T-helper 1 cell treated with Interleukin-12 subunit alpha and Interleukin-12 subunit beta and Interleukin-4 antibody, amounts not matched to agents 30 μg/mL and 1 μg/mL, for 36 hours (primary cell): ENCODE results near the gene TTC29.

ENCODE experiments used
- H3K27ac Mint-ChIP-seq: one replicate; pipeline ENCODE4 v1.8.0; 2021; ENCODE audit warnings: mild to moderate bottlenecking, mixed read lengths
- H3K27me3 Mint-ChIP-seq: one replicate; pipeline ENCODE4 v1.8.0; 2021; ENCODE audit warnings: low read depth, mixed read lengths
- H3K36me3 Mint-ChIP-seq: one replicate; pipeline ENCODE4 v1.8.0; 2021; ENCODE audit warnings: low read depth, mixed read lengths
- H3K4me1 Mint-ChIP-seq: one replicate; pipeline ENCODE4 v1.8.0; 2021; ENCODE audit warnings: low read depth, mixed read lengths
- H3K4me3 Mint-ChIP-seq: one replicate; pipeline ENCODE4 v1.8.0; 2021; ENCODE audit warnings: mild to moderate bottlenecking, moderate library complexity, mixed read lengths
- H3K9me3 Mint-ChIP-seq: one replicate; pipeline ENCODE4 v1.8.0; 2021; ENCODE audit warnings: mixed read lengths

Gene TTC29

DNA sequence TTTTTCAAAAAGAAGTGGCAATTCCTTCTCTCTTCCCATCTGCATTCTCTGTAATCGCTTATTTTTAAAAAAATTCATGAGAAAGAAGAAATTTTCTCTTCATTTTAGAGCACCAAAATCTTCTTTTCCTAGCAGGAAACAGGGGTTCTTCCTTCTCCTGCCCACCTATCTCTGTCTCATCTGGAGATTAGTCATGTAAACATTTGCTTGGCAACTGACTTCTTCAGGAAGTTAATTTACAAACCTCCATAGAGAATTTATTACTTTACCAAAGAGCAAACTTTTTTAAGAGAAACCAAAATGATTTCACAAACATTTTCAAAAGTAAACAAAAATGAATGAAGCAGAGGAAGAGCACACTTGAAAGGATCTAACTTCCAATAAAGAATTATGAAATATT lies 13.5 kb downstream of the TTC29 start:
- no peaks in the 10 kb centered on the region for H3K36me3 Mint-ChIP-seq
- no peak overlapping the region for H3K27ac Mint-ChIP-seq
- H3K27me3 Mint-ChIP-seq, result peaks cover 4% of the 10 kb centered on the region
- no peaks in the 10 kb centered on the region for H3K9me3 Mint-ChIP-seq
- H3K4me3 Mint-ChIP-seq, result no peak overlapping the region
- no peaks in the 10 kb centered on the region for H3K4me1 Mint-ChIP-seq

- no peaks in the 10 kb centered on the region for H3K9me3 Mint-ChIP-seq
- no peak overlapping the region for H3K27ac Mint-ChIP-seq
- H3K27me3 Mint-ChIP-seq, result peaks cover 10% of the 10 kb centered on the region
- H3K4me3 Mint-ChIP-seq, result no peak overlapping the region
- H3K4me1 Mint-ChIP-seq, result no peaks in the 10 kb centered on the region
- no peaks in the 10 kb centered on the region for H3K36me3 Mint-ChIP-seq
Observed at GRCh38 chr4:146930673-146931072, 15.0 kb downstream of the TTC29 start.

DNA sequence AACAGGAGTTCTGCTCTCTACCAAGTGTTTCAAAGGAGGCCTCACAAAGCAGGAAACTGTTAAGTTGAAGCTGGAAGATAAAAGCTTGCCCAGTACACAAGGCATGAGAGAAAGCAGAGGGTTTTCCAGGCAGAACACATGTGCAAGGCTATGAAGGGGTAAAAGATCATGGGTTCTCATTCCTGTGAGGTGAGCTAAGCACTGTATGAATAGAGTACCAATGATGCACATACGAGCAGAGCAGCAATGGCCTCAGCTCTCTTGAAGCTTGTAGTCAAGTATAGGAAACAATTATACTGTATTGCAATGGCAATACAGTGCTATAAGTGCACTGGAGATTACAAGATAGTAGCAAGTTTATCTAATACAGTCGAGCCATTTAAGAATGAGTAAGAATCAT lies 18.0 kb downstream of the TTC29 start:
- peaks cover 18% of the 10 kb centered on the region for H3K27me3 Mint-ChIP-seq
- H3K36me3 Mint-ChIP-seq, result no peaks in the 10 kb centered on the region
- H3K4me3 Mint-ChIP-seq, result no peak overlapping the region
- no peaks in the 10 kb centered on the region for H3K9me3 Mint-ChIP-seq
- no peaks in the 10 kb centered on the region for H3K4me1 Mint-ChIP-seq
- H3K27ac Mint-ChIP-seq, result no peak overlapping the region

GRCh38 chr4:146916479-146917076 lies 29.1 kb downstream of the TTC29 start:
- Mint-ChIP-seq H3K9me3 (no peaks in the 10 kb centered on the region), H3K27me3 (peaks cover 11% of the 10 kb centered on the region), H3K4me1 (no peaks in the 10 kb centered on the region), H3K4me3 (no peak overlapping the region), H3K36me3 (no peaks in the 10 kb centered on the region), H3K27ac (no peak overlapping the region)

DNA sequence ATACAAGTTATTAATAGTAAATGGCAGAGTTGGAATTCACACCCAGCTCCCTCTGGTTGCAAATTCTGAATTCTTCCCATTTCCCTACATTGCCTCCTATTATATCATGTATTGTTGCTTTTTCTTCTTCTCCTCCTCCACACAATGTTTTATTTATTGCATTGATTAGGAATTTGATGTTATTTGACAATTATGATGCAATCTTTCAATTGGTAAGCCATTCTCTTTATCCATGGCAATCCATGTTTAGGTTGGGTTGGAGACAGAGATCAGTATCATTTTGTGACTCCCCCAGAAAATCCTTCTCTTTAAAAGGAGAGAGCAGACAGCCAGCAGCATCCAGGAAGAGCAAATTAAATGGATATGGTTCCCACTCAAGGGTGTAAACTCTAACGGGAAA lies 30.5 kb downstream of the TTC29 start:
- no peaks in the 10 kb centered on the region for H3K9me3 Mint-ChIP-seq
- no peak overlapping the region for H3K4me3 Mint-ChIP-seq
- no peaks in the 10 kb centered on the region for H3K36me3 Mint-ChIP-seq
- no peak overlapping the region for H3K27ac Mint-ChIP-seq
- H3K27me3 Mint-ChIP-seq, result peaks cover 11% of the 10 kb centered on the region
- H3K4me1 Mint-ChIP-seq, result no peaks in the 10 kb centered on the region

DNA sequence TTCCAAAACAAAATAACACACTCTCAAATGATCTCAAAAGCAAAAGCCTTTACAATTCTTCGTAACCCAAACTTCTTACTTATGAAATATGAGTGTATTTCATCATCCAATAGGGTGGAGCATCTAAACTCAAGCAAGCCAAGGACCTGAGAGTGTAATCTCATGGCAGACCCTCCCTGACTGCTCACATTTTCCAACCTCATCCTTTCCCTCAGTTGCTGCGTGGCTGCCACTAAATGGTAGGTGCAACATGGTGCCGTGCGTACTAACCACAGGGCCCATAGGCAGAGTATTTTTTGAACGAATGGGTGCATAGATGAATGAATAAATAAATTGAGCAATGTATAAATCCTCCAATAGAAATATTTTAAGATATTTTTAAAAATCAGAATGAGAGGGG lies 45.4 kb downstream of the TTC29 start:
- H3K36me3 Mint-ChIP-seq, result no peaks in the 10 kb centered on the region
- no peak overlapping the region for H3K4me3 Mint-ChIP-seq
- no peaks in the 10 kb centered on the region for H3K4me1 Mint-ChIP-seq
- H3K27ac Mint-ChIP-seq, result no peak overlapping the region
- no peaks in the 10 kb centered on the region for H3K27me3 Mint-ChIP-seq
- no peaks in the 10 kb centered on the region for H3K9me3 Mint-ChIP-seq

DNA sequence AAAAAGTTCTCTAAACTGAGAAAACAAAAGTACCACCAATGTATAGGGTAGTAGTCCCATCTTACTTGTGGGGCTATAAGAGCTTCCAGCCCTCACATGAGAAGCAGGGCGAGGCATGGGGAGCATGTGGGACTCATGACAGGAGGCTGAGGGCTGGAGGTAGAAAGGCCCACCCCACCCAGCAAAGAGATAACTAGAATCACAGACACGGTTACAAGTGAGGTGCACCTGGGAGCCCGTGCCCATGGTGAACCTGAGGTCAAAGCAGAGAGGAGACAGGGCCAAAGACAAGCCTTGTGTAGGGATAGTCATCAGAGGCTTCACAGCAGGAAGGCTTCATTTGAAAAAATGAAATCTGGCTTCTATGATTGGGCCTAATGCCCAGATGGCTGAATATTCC lies 55.4 kb downstream of the TTC29 start:
- H3K36me3 Mint-ChIP-seq, result no peaks in the 10 kb centered on the region
- no peaks in the 10 kb centered on the region for H3K9me3 Mint-ChIP-seq
- no peak overlapping the region for H3K4me3 Mint-ChIP-seq
- no peaks in the 10 kb centered on the region for H3K4me1 Mint-ChIP-seq
- no peak overlapping the region for H3K27ac Mint-ChIP-seq
- H3K27me3 Mint-ChIP-seq, result no peaks in the 10 kb centered on the region

- no peak overlapping the region for H3K27ac Mint-ChIP-seq
- H3K4me1 Mint-ChIP-seq, result no peaks in the 10 kb centered on the region
- H3K36me3 Mint-ChIP-seq, result no peaks in the 10 kb centered on the region
- no peaks in the 10 kb centered on the region for H3K27me3 Mint-ChIP-seq
- H3K9me3 Mint-ChIP-seq, result no peaks in the 10 kb centered on the region
- H3K4me3 Mint-ChIP-seq, result no peak overlapping the region
Observed at GRCh38 chr4:146883070-146883469, 62.6 kb downstream of the TTC29 start.

GRCh38 chr4:146857298-146857697 lies 88.4 kb downstream of the TTC29 start:
- Mint-ChIP-seq H3K36me3 (no peaks in the 10 kb centered on the region), H3K4me1 (no peaks in the 10 kb centered on the region), H3K9me3 (no peaks in the 10 kb centered on the region), H3K27me3 (peaks cover 3% of the 10 kb centered on the region), H3K4me3 (no peak overlapping the region), H3K27ac (no peak overlapping the region)

DNA sequence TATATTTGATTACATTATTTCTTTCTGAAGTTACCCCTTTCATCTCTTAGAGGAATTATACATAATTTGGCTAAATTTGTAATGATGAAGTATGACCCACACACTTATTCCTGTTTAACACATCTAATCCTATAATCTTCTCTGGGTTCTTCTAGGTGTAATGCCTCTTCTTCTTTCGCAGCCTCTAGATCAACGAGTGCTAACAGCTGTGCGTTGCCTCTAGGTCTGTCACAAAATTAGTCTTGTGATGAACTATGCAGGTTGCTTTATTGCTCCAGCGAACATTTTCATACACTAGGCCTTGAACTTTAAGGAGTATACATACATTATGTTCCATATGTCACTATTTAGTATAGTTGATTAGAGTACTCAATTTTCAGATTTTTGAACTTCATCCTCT lies 89.9 kb downstream of the TTC29 start:
- peaks cover 3% of the 10 kb centered on the region for H3K27me3 Mint-ChIP-seq
- H3K36me3 Mint-ChIP-seq, result no peaks in the 10 kb centered on the region
- H3K27ac Mint-ChIP-seq, result no peak overlapping the region
- H3K9me3 Mint-ChIP-seq, result no peaks in the 10 kb centered on the region
- H3K4me3 Mint-ChIP-seq, result no peak overlapping the region
- H3K4me1 Mint-ChIP-seq, result no peaks in the 10 kb centered on the region

- Mint-ChIP-seq H3K36me3 (no peaks in the 10 kb centered on the region), H3K4me1 (no peaks in the 10 kb centered on the region), H3K9me3 (no peaks in the 10 kb centered on the region), H3K27ac (no peak overlapping the region), H3K4me3 (no peak overlapping the region), H3K27me3 (peaks cover 3% of the 10 kb centered on the region)
Observed at GRCh38 chr4:146852360-146852759, 93.3 kb downstream of the TTC29 start.

DNA sequence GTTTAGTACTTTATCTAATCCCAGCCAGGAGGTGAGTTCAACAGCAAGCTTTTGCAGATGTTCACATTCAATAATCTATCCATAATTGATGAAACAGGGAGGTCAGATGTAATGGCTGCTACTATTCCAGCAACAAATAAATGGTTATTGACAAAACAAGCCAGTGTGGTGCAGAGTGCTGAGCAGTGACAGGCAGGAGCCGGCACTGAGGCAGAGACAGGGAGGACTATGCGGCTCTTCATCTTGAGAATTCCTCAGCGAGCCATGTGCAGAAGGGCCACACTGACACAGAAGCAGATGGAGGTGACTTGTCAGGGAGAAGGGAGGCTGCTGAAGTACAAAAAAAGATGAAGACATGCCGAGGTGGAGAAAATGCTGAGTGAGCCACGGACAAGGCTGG lies 98.3 kb downstream of the TTC29 start:
- H3K27ac Mint-ChIP-seq, result no peak overlapping the region
- no peaks in the 10 kb centered on the region for H3K9me3 Mint-ChIP-seq
- no peaks in the 10 kb centered on the region for H3K4me1 Mint-ChIP-seq
- no peak overlapping the region for H3K4me3 Mint-ChIP-seq
- no peaks in the 10 kb centered on the region for H3K36me3 Mint-ChIP-seq
- no peaks in the 10 kb centered on the region for H3K27me3 Mint-ChIP-seq

DNA sequence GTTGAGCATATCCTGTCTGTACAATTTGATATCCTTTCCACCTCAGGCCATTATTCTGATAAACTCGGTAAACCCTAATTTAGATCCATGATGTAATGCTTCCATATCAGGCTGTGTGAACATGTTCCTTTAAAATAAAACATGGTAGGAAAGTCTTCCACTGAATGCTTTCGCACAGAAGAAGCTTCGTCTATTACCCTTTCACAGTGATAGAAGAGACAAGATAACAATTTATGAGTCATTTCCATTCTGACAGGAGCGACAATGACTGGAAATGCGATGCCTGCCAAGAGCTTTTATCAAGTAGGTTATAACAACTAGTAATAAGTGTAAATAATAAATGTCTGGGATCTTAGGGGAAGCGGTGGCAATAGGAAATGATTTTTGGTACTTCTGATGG lies 98.8 kb downstream of the TTC29 start:
- Mint-ChIP-seq H3K27ac (no peak overlapping the region), H3K4me3 (no peak overlapping the region), H3K36me3 (no peaks in the 10 kb centered on the region), H3K9me3 (no peaks in the 10 kb centered on the region), H3K4me1 (no peaks in the 10 kb centered on the region), H3K27me3 (no peaks in the 10 kb centered on the region)

DNA sequence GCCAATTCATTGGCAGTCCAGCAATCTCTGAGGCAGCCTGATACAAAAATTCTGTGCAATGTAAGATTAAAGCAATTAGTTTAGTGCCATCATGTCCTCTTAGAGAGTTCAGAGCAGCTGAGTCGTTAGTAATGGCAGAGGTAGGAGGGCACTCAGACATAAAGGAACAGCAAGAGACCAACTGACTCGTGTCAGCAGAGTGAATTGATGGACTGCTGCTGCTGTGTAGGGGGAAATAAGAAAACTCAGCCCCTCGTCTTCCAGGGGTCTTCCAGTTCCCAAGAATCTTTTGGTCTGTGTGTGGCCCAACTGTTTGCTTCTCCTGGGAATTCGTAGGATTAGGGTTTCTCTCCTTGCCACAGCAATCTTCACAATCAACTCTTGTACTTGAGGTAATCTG lies 100.9 kb downstream of the TTC29 start:
- Mint-ChIP-seq H3K4me3 (no peak overlapping the region), H3K4me1 (no peaks in the 10 kb centered on the region), H3K27me3 (no peaks in the 10 kb centered on the region), H3K9me3 (no peaks in the 10 kb centered on the region), H3K27ac (no peak overlapping the region), H3K36me3 (no peaks in the 10 kb centered on the region)

- H3K4me3 Mint-ChIP-seq, result no peak overlapping the region
- no peaks in the 10 kb centered on the region for H3K27me3 Mint-ChIP-seq
- H3K36me3 Mint-ChIP-seq, result no peaks in the 10 kb centered on the region
- H3K4me1 Mint-ChIP-seq, result no peaks in the 10 kb centered on the region
- H3K9me3 Mint-ChIP-seq, result no peaks in the 10 kb centered on the region
- no peak overlapping the region for H3K27ac Mint-ChIP-seq
Observed at GRCh38 chr4:146842876-146843275, 102.8 kb downstream of the TTC29 start.

DNA sequence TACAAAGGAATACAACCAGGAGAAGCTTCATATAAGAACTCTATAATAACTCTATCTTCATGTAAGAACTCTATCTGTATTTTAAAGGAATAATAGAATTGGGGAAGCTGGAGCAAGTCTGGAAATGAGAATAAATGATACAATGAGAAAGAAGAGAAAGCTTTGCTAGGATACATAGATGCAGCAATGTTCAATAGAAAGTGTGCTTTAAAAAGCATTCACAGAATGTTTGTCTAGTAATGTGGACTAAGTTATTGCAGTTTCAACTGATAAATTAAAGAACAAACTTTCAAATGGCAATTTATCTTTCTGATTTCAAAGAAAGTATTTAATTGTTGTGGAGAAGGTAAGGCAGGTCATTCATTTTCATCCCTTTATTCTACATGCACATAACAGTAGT lies 104.9 kb downstream of the TTC29 start:
- Mint-ChIP-seq H3K4me3 (no peak overlapping the region), H3K27me3 (no peaks in the 10 kb centered on the region), H3K9me3 (no peaks in the 10 kb centered on the region), H3K27ac (no peak overlapping the region), H3K36me3 (no peaks in the 10 kb centered on the region), H3K4me1 (no peaks in the 10 kb centered on the region)
